IPS DF 4.7 (cell line): Measurements from ENCODE around the gene C12orf57.
A peak's percentile ranks its signal among the peaks of the same experiment; 100 is the strongest.
"Not testable (repeated sequence)": the region's sequence is repeated elsewhere in the genome, so short reads cannot be mapped to it uniquely, and the experiment has no call there.

Source experiments
- DNase-seq: peaks from one replicate; pipeline ENCODE4 v3.0.0-alpha.2; 2013; ENCODE audit warnings: low spot score; ENCODE audit errors: extremely low read depth

Gene C12orf57

DNA sequence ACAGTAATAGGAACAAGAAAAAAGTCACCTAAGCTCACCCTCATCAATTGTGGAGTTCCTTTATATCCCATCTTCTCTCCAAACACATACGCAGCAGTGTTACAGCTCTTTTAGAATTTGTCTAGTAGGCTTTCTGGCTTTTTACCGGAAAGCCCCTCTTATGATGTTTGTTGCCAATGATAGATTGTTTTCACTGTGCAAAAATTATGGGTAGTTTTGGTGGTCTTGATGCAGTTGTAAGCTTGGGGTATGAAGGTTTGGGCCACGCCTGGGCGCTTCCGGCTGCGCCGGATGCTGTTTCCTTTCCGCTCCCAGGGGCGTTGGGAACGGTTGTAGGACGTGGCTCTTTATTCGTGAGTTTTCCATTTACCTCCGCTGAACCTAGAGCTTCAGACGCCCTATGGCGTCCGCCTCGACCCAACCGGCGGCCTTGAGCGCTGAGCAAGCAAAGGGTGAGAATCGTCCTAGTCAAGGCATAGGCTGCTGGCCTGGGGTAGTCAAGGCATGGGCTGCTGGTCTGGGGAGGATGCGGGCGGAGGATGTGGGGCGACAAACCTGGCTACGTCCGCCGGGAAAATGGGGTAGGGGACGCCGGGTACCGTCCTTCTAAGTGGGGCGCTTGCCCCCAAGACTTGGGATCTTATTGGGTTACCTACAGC, at the start of gene C12orf57, which contains the start of gene RNU7-1:
TSS of gene C12orf57 (plus strand) at position 301 of the 659 bp plus-strand sequence. CDS start at position 401, 100 bp downstream.
TSS of gene RNU7-1 (plus strand) at position 95 of the 659 bp plus-strand sequence.
- DNase-seq: no peak

DNA sequence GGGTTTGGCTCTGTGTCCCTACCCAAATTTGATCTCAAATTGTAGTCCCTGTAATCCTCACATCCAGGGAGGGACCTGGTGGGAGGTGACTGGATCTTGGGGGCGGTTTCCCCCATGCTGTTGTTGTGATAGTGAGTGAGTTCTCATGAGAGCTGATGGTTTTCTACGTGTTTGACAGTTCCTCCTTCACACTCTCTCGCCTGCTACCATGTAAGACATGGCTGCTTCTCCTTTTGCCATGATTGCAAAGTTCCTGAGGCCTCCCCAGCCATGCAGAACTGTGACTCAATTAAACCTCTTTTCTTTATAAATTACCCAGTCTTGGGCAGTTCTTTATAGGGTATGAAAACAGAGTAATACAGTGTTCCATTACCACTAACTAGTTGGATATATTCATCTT, 49.5 kb upstream of the C12orf57 start:
- DNase-seq: no peak

DNA sequence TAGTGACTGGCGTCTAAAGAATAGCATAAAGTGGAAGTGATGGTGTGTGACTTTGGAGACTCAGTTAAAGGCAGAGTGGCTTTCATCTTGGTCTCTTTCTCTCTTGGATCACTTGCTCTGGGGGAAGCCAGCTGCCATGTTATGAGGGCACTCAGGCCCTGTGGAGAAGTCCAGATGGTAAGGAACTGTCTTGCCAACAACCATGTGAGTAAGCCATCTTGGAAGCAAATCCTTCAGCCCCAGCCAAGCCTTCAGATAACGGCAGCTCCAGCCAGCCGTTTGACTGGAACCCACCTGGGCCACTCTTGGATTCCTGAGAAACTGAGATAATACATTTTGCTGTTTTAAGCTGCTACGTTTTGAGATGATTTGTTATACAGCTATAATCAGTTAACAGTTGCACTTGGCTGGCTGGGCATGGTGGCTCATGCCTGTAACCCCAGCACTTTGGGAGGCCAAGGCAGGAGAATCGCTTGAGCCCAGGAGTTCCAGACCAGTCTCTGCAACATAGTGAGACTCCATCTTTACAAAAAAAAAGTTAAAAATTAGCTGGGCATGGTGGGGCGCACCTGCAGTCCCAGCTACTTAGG, 46.9 kb upstream of the C12orf57 start:
- DNase-seq: no peak

DNA sequence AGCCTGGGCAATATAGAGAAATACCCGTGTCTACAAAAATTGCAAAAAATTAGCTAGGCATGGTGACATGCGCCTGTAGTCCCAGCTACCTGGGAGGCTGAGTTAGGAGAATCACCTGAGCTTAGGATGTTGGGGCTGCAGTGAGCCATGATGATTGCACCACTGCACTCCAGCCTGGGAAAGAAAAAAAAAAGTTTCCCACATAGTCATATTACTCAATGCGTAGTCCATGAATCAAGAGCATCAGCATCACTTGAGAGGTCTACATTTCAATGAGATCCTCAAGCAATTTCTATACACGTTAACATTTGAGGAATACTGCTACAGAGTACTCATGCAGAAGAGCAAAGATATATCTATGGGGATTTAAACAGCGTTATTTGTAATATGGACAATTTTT, 44.4 kb upstream of the C12orf57 start:
- DNase-seq: no peak

GRCh38 chr12:6899837-6900519, 43.8 kb upstream of the C12orf57 start:
- no peak for DNase-seq

DNA sequence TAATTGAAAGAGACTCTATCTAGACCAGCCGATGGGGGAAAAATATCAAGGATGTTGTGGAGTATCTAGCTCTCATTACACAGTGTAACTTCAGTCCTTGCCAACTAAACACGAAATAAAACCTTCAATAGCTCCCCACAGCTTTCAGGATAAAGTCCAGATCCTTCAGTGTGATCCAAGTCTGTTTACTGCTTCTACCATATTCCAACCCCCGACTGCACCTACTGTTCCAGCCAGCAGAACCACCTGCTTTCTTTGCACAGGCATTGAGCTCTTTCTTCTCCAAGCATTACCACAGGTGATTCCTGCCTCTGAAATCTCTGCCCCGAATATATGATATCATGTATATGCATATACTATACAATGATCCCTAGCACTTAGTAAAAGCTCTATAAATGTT, 41.4 kb upstream of the C12orf57 start:
- DNase-seq: no peak

GRCh38 chr12:6903722-6904121, 40.1 kb upstream of the C12orf57 start:
- no peak for DNase-seq

- DNase-seq: peak; percentile 99
Measured at GRCh38 chr12:6904280-6905276, 39.2 kb upstream of the C12orf57 start, which contains the start of gene LRRC23. TSS of gene LRRC23 (plus strand) at chr12:6904822. CDS start at chr12:6905634, 812 bp downstream.

DNA sequence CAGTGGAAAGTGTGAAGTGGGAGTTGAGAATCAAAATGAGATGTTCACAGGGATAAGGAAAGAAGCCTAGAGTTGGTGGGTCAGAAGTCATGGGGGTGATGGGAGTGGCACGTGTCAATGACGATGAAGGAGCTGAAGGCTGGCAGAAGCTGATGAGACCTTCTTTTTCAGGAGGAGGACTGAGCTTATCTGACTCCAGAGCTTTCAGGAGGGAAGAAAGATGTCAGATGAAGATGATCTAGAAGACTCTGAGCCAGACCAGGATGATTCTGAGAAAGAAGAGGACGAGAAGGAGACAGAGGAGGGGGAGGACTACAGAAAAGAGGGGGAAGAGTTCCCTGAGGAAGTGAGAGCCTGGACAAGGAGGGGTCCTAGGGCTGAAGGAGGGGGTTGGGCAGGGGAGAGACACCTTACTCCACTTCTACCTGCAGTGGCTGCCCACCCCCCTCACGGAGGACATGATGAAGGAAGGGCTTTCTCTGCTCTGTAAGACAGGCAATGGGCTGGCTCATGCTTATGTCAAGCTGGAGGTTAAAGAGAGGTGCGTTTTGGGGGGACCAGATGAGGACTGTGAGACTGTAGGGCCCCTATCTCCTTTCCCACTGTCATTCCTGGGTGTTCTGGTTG, 38.3 kb upstream of the C12orf57 start:
- no peak for DNase-seq

- DNase-seq: not testable (repeated sequence)
Measured at GRCh38 chr12:6908141-6908540, 35.7 kb upstream of the C12orf57 start.

DNA sequence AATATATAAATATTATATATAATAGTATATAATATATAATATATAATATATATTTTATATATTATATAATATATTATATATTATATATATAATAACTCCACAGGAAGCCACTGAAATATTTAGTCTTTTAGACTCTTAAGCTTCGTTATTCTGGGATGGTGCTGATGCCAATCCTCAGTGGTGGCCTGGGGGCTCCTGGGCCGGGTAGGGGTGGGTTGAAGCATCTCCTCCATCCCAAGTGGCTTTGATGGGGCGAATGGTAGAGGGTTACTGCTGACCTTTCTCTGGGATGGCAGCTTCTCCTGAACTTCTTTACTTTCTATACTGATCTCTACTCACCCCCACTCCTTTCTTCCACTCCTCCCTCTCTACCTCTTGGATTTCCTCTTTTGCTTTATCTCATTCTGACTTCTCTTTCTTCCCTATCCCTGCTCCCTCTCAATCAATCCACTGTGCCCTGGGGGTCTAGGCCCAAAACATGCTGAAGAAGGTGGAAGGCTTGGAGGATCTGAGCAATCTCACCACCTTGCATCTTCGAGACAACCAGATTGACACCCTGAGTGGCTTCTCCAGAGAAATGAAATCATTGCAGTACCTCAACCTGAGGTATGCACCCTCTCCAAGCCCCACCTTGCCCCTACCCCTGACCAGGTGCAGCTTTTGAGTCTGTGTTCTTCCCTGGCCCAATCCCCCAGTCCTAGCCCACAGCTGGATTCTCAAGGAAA, 34.2 kb upstream of the C12orf57 start:
- no peak for DNase-seq

GRCh38 chr12:6912164-6912935, 31.5 kb upstream of the C12orf57 start:
- DNase-seq: no peak

GRCh38 chr12:6914246-6914946, 29.4 kb upstream of the C12orf57 start, which contains the start of gene ENO2:
TSS of gene ENO2 (plus strand) at chr12:6914580. CDS start at chr12:6915833, 1,253 bp downstream.
- no peak for DNase-seq

DNA sequence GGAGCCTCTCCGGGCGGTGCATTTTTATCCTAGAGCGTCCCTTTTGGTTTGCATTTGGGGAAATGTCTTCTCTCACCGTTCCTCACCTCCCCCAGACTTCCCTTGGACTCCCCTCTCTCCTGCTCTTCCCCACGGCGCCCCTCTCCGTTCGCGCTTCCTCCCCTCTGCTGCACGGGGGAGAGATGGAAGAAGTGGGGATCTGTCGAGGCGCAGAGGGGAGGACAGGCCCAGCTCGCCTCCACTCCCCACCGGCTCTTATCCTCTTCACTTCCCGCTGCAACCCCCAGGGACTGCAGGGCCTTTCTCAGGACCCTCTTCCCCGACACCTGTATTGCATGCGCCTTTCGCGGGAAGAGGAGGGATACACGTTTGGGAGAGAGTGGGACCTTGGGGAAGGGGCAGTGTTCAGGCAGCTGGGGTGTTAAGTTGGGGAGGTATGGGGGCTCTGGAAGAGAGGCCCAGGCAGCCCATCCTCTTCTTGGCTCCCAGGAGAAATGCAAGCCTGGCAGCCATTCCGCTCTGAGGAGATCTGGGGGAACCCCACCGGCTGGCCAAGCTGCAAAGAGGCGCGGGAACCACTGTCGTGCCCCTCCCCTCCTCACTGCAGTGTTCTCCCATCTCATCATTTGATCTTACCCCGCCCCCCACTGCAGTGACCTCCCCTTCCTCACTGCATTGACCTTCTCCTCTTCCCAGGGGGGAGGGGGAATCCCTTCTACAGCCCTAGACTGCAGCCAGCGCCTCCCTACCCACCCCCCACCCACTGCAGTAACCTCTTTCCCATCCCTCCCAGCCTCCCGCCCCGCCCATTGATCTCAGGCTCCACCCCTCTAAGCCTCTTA, 28.7 kb upstream of the C12orf57 start:
- DNase-seq: no peak

- DNase-seq: no peak
Measured at GRCh38 chr12:6915789-6916285, 28.0 kb upstream of the C12orf57 start.

DNA sequence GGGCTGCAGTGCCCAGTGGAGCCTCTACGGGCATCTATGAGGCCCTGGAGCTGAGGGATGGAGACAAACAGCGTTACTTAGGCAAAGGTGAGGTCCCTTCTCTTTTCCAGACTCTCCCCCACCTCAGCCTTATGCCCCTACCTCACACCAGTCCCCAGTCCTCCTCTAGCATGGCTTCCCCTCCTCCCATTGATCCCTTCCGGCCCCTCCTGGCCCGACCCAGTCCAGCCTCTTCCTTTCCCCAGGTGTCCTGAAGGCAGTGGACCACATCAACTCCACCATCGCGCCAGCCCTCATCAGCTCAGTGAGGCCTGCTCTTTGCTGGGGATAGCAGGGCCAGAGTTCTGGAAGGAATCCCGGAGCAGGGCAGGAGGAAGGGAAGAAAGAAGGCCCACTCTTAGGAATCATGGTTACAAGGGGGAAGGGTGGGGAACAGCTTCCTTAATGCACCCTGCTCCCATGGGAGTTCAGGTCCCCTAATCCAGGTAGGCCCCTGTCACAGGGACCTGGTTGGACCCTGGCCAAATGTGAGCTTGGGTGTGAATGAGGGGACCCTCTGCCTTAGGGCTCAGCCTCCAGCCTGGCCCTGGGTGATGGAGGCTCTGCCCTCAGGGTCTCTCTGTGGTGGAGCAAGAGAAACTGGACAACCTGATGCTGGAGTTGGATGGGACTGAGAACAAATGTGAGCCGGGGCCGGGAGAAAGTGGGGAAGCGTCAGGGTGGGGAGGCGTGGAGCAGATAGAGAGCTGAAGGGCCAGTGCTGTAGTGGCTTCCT, 27.2 kb upstream of the C12orf57 start:
- DNase-seq: no peak
